Activated T-cell treated with anti-CD3 and anti-CD28 coated beads for 48 hours (primary cell): ENCODE measurements around the gene FOXM1.

Experiments
- DNase-seq: peaks from one replicate; pipeline ENCODE4 v3.0.0-alpha.2; 2020; ENCODE audit warnings: low read depth

Gene FOXM1, protein sequence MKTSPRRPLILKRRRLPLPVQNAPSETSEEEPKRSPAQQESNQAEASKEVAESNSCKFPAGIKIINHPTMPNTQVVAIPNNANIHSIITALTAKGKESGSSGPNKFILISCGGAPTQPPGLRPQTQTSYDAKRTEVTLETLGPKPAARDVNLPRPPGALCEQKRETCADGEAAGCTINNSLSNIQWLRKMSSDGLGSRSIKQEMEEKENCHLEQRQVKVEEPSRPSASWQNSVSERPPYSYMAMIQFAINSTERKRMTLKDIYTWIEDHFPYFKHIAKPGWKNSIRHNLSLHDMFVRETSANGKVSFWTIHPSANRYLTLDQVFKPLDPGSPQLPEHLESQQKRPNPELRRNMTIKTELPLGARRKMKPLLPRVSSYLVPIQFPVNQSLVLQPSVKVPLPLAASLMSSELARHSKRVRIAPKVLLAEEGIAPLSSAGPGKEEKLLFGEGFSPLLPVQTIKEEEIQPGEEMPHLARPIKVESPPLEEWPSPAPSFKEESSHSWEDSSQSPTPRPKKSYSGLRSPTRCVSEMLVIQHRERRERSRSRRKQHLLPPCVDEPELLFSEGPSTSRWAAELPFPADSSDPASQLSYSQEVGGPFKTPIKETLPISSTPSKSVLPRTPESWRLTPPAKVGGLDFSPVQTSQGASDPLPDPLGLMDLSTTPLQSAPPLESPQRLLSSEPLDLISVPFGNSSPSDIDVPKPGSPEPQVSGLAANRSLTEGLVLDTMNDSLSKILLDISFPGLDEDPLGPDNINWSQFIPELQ

DNA sequence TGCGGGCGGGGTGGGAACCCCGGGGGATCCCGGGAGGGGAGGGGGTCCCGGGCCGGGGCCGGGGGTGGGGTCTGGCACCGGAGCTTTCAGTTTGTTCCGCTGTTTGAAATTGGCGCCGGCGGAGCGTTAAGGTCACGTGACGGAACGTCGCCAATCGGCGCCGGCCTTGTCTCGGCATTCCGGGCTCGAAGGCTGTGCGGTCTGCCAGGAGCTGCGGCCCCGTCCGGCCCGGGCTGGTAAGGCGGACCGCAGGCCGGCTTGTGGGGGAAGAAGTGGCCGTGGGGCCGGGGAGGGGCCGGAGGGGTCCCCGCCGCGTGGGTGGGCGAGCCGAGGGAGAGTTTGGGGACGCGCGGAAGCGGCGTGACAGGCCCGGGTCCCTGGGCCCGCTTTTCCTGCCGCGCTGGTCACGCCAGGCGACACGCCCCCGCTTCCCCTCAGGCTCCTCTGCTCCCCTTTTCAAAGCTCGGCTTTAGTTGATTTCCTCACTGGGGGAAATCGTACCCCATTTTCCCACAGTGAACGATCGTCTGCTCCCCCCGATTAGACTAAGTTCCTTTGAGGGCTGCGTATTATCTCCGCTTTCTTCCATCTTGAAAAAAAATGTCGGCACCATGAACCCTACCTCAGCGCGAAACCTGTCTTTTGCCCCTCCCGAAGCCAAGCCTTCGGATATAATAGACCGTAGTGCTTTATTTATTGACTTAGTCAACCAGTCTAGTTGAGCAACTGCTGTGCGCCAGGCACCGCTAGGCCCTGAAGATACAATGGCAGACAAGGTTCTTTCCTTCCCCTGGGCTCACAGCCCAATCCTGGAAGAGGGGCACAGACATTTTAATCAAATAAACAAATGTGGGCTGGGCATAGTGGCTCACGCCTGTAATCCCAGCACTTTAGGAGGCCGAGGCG is at the start of gene FOXM1, which contains the start of gene RHNO1:
TSS of gene FOXM1 (minus strand) at position 128 of the 906 bp plus-strand sequence. CDS start 2,696 bp downstream, outside the sequence.
TSS of gene RHNO1 (plus strand) at position 177 of the 906 bp plus-strand sequence. CDS start 8,144 bp downstream, outside the sequence.
- DNase-seq, result peak; percentile 84

DNA sequence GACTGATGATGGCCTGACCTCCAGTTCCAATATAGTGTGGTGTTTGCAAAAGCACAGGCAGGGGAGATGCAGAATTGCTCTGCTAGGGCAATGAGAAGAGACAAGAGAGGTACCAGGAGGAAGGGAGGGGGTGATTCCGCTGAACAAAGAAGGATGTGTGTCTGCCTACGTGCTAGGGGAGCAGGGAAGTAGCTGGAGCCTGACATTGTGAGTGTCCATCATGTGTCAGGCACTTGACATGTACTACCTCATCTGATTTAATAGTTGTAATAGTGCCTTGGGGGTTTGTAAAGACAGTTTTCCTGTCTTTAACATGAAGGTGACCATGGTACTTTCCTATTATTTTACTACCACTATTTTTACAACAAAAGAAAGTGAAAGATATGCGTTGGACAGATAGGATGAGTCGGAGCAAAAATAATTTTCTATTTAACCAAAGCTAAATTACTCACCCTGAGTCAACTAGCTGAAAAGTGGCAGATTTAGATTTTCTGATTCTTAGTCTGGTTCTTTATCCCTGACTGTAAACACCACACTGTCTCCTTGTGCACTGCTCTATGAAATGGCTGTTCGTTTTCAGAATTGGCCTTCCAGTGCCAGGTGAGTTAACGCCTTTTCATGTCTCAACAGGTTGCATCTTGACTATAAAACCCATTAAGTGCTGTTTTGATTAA is 48.5 kb upstream of the FOXM1 start:
- no peak for DNase-seq

DNA sequence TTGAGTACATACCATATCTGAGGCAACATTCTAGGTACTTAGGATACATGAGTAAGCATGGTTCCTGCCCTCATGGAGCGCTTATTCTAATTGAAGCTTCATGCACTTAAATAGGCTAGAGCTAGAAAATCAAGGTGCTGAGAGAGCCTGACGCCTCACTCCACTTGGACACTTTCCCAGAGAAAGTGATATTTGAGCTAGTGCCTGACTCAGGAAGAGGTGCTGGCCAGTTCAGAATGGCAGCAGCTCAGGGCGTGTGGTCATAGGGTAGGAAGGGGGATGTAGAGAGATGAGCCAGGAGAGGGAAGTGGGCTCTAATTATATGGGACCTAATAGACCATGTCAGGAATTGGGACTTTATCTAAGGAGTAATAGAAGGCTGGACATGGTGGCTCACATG is 47.0 kb upstream of the FOXM1 start:
- no peak for DNase-seq

DNA sequence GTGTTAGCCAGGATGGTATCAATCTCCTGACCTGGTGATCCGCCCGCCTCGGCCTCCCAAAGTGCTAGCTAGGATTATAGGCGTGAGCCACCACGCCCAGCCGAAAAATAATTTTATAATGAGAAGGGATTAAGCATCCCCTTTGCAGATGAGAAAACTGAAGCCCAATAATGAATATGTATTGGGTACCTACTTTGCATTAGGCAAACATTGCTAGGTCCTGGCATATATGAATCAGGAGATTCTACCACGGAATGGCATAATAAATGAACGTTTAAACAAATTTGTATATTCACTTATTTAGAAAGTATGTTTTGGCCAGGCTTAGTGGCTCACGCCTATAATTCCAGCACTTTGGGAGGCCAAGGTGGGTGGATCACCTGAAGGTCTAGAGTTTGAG is 46.1 kb upstream of the FOXM1 start:
- DNase-seq, result no peak

DNA sequence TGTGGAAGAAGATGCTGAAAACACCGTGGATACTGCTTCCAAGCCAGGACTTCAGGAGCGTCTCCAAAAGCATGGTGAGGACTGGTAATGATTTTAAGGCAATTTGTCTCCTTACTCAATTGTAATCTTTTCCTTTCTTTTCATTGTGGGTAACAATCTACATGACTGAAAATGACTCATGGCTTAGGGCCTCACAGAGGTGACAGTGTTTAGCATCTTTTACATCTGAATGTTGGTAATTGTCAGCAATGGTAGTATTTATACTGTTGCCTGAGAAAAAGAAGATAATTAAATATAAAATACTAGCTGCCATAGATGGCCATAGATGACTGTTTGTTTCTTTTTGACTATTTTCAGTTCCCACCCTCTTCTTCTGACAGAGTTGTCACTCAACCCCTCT is 45.4 kb upstream of the FOXM1 start:
- DNase-seq, result no peak

DNA sequence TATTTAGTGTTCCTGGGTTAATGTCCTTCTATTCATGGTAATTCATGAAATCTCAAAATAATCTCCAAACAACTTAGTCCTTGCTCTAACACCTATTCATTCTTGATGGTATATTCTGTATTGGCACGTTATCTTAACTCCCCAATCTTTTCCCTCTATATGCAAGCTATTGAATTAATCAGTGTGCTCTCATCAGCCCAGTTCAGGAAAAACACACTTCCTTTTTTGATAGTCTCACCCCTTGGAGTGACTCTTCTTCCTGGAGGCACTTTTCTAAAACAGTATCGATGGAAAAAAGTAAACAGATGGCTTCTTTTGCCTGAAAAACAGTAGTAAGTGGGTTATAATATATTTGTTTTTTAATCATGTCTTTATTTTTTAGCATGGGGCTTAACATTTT is 42.3 kb upstream of the FOXM1 start:
- DNase-seq, result no peak

DNA sequence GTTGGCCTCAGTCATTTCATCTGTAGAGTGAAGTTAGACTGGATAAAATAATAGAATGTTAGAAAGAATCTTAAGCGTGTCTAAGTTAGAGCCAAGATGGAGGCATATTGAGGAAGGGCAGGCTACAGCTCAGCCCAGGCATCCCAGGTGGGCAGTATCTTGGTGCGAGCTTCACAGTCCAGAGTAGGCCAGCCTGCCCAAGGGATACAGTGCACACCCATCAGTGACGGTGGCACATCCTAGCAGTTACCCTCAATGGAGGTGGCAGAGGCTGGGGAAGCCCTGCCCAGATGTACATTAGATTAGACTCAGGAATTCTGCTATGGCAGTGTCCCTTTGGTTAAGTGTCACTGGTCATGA is 35.2 kb upstream of the FOXM1 start:
- DNase-seq, result no peak

DNA sequence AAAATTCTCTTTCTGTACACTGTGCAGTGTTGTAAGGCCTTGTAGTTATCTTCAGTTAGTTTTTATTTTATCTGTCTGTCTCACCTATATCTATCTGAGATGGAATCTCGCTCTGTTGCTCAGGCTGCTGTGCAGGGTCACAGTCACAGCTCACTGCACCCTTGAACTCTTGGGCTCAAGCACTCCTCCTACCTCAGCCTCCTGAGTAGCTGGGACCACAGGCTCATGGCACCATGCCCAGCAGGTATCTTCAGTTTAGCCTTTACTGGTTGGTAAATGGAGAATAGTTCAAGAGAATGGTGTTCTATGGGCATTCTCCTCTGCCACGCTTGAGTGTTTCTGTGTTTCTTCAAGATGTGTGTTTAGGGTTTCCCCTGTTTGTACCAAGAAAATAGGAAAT is 27.3 kb upstream of the FOXM1 start:
- DNase-seq, result no peak

DNA sequence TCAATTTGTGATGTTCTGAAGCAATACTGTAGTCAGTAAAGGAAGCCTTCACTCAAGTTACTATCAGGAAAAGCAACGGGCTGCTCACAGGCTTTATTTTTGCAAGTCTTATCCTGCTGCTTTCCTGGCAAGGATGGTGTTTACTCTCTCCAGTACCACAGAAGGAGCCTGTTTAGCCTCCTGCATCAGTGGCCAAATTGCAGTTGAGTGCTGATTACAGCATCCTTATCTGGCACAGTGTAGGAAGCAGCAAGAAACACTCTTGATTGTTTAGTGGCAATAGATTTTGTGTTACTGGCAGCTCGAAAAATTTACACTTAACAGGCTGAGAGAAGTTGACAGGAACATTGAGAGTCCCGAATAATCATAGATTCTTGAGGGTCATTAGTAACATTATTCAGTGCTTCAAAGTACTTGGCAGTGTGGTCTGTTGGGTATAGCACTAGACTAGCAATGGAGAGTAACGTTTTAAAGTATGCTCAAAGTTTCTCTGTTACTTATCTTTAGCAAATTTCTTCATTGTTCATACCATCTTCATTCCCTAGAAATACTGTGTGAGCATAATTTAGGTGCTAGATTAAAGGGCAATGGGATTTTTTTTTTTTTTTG is 25.4 kb upstream of the FOXM1 start:
- DNase-seq, result no peak

DNA sequence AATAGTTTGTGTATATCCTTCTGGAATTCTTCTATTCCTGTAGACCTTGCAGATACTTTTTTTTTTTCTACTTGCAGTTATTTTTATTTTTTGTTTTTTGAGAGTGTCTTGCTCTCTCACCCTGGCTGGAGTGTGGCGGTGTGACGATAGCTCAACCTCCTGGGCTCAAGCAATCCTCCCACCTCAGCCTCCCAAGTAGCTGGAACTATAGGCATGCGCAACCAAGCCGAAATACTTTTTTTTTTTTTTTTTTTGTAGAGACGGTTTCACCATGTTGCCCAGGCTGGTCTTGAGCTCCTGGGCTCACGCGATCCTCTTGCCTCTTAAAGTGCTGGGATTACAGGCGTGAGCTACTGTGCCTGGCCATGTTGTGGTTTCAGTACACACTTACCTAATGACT is 23.7 kb upstream of the FOXM1 start:
- no peak for DNase-seq

DNA sequence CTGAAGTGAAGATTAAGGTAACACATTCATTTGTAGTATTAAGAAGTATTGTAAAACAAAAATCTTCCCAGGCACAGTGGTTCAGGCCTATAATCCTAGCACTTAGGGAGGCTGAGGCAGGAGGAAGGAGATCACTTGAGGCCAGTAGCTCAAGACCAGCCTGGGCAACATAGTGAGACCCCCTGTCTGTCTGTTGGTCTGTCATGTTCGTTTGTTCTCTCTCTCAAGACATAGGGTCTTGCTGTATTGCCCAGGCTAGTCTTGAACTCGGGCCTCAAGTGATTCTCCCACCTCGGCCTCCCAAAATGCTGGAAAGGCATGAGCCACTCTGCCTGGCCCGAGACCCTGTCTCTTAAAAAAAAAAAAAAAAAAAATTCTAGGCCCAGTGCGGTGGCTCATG is 20.4 kb upstream of the FOXM1 start:
- no peak for DNase-seq

DNA sequence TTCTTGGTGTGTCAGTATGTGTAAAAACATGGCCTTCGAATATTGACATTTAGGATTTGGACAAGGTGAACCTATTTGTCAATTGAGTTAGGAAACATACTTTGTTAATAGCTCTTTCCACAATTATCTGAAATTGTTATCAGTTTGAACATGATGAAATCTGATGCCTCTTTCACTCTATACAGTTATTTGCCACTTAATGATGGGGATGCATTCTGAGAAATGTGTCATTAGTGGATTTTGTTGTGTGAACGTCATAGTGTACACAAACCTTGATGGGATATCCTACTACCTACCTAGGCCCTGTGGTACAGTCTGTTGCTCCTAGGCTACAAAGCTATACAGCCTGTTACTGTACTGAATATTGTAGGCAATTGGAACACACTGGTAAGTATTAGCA is 18.5 kb upstream of the FOXM1 start:
- no peak for DNase-seq

DNA sequence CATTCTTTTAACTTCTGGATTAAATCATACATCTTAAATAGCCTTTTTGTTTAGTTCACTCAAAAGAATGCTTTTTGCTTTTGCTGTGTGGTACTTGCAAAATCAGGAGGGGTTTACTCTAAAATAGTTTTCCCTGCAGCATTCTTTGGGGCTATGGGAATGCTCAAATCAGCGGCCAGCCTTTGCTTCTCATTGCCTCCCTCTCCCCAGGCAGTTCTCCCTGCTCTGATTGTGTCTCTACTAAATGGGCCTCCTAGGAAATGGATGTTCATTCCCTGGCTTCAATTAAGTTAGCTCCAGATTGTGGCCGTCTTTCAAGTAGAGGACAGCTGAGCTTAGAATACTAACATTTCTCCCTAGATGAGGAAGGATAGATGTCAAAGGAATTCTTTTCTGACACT is 18.1 kb upstream of the FOXM1 start:
- DNase-seq, result no peak

DNA sequence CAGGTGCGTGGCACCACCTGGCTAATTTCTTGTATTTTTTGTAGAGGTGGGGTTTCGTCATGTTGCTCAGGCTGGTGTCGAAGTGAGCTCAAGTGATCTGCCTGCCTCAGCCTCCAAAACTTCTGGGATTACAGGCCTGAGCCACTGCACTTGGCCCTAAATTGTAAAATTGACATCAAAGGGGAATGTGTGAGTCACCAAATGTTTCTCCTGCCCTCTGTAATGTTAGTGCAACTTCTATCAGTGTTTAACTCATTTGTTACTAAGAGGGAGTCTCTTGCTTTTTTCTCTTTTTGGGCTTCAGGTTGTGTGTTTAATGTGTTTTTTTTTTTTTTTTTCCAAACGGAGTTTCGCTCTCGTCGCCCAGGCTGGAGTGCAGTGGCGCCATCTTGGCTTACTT is 16.0 kb upstream of the FOXM1 start:
- no peak for DNase-seq

DNA sequence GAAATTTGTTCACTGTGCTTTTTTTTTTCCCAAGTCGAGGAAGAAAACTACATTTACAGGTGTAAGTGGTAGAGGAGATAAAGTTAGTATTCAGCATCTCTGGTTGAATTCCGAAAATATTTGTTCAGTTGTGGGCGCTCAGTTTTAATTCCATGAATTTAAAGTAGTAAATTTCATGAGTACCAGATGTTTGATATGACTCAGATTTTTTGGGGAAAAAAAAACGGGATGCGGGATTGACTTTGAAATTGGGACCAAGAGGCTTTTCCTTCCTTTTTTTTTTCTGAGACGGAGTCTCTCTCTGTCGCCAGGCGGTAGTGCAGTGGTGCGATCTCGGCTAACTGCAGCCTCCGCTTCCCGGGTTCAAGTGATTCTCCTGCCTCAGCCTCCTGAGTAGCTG is 15.3 kb upstream of the FOXM1 start:
- no peak for DNase-seq

DNA sequence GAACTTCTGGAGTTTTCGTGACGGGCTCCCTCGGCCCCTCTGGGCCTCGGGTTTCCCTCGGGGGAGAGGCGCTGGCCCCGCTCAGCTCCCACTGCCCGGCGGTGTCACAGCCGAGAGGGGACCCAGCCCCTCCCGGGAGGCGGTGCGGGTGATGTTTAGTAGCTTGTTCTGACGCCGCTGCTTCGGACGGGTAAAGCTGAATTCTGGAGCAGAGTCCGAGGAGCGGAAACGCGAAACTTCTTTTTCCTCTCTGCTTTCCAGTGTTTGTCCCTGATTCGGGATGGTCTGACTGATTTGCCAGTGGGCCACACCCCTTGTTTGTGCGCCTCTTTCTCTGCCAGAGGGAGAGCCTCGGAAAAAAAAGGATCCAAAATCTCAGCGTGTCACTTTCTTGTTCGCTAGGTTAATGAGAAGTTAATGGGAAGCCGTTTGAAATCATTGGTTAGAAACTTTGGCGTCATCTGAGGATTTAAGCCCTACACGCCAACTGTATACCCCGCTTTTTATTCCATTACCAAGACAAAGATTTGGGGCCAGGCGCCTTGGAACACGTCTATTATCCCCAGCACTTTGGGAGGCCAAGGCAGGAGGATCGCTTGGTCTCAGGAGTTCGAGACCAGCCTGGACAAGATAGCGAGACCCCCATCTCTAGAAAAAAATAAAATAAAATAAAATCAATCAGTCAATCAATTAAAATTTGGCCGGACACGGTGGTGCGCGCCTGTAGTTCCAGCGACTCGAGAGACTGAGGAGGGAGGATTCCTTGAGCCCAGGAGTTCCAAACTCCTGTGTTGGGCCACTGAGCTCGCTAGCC is 14.5 kb upstream of the FOXM1 start:
- no peak for DNase-seq

DNA sequence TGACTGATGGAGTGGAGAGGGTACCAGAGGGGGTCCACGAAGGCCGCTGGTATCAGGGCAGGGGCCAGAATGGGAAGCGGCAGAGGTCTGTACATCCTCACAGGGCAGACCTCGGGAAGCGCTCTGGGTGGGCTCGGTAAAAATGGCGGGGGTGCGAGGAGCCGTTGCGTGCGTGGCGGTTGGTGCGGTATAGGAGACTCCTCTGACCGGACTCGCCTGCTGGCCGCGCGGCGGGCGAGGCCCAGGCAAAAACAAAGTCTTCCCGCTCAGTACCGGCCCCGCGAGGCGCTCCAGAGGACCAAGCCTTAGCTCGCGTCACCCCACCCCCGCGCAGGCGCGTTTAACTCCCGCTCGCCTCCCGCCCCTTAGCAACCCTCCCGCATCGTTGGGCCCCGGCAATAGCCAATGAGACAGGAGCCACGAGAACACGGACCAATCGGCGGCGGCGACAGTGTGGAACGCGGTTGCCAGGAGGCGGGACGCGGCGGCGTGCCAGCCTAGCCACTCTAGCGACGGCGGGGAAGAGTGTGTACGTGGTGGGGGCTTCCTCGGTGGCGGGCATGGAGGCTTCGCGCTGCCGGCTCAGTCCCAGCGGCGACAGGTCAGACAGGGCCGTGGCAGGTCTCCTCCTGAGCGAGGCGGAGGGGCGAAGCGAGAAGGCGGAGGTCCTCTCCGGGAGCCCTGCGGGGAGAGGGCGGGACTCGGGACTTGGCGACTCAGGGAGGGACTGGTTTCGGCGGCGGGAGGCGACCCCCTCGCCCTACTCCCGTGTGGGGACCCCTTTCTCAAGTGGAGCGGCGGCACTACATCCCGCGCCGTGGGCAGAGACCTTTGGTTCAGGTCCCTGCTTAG is 13.6 kb upstream of the FOXM1 start, which contains the start of gene TULP3:
TSS of gene TULP3 (plus strand) at position 504 of the 852 bp plus-strand sequence. CDS start at position 561, 57 bp downstream.
- peak; percentile 95 for DNase-seq

DNA sequence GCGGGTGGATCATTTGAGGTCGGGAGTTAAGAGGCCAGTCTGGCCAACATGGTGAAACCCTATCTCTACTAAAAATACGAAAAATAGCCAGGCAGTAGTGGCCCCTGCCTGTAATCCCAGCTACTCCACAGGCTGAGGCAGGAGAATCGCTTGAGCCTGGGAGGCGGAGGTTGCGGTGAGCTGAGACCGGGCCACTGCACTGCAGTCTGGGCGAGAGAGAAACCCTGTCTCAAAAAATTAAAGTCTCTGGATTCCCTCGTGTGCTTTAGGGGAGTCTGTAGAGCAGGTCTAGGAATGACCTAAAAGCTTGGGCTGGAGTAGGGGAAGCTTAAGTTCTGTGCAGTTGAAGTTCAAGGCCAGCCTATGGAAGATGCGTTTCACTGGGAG is 13.0 kb upstream of the FOXM1 start:
- DNase-seq, result no peak

DNA sequence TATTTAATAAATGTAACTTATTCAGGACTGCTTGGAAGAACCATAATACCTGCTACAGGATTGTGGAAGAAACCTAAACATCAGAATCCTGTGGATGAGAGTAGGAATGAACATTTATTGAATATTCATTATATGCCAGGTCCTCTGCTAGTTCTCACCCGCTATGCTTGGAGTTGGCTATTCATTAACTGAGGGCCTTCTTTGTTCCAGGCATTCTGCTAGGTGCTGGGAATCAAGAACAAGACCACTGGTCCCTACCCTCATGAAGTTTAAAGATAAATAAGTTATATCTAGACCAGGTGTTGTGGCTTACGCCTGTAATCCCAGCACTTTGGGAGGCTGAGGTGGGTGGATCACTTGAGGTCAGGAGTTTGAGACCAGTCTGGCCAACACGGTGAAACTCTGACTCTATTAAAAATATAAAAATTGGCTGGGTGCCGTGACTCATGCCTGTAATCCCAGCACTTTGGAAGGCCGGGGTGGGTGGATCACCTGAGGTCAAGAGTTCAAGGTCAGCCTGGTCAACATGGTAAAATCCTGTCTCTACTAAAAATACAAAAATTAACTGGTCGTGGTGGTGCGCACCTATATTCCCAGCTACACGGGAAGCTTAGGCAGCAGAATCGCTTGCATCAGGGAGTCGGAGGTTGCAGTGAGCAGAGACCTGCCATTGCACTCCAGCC is 9.9 kb upstream of the FOXM1 start:
- no peak for DNase-seq
